NCI-H2227 (cell line): ENCODE data around the gene BBX.
A peak's percentile ranks its signal among the peaks of the same experiment; 100 is the strongest.
"Not testable (repeated sequence)": the region's sequence is repeated elsewhere in the genome, so short reads cannot be mapped to it uniquely, and the experiment has no call there.

ENCODE experiments used
- DNase-seq: peaks from one replicate; lab custom pipeline; 2025; ENCODE audit not compliant: unreplicated experiment; lab: John Stamatoyannopoulos, UW

BBX gene

DNA sequence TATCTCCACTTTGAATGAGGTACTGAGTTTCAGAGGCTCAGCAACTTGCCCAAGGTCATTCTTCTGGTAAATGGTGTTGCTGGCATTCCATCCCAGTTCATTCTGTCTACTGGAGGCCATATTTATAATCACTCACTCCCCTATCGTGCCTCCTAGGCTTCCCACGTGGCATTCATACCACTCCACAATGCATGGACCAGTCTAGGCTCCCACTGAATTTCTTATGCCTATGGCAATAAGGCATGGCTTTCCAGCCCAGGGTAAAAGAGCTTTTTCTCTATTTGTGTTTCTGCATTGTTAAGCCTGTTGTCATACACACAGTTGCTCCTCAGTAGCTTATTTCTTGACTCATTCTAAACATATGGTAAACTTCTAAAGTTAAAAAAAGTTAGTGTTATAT is 19.9 kb downstream of the BBX start:
- no peak for DNase-seq

DNA sequence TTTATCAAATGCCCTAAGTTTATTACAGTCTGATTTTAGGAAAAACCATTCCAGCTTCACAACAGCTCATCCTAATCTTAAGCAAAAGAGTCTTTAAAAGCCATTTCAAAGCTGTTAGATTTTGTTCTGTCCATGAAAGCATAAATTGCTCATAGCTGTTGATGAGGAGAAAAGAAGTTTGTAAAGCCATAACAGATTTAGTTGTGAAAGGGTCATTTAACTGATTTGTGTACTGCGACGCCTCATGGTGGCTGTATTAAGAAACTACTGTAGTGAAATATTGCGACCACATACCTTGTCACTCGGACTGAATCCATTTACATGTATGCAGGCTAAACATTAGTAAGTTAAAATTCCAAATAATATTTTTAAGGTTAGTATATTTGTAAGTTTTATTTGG is 20.9 kb downstream of the BBX start:
- DNase-seq, result peak; percentile 3

- DNase-seq, result no peak
Measured at GRCh38 chr3:107545680-107546120, 22.9 kb downstream of the BBX start.

DNA sequence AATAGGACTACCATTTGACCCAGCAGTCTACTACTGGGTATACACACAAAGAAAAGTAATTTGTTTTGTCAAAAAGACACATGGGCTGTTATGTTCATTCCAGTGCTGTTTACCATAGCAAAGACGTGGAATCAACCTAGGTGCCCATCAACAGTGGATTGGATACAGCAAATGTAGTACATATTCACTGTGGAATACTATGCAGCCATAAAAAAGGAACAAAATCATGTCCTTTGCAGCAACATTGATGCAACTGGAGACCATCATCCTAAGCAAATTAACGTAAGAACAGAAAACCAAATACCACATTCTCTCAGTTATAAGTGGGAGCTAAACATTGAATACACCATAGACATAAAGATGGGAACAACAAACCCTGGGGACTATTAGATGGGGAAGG is 25.8 kb downstream of the BBX start:
- DNase-seq, result no peak

GRCh38 chr3:107555359-107555758 is 32.6 kb downstream of the BBX start:
- no peak for DNase-seq

- DNase-seq, result no peak
Measured at GRCh38 chr3:107557743-107558142, 35.0 kb downstream of the BBX start.

GRCh38 chr3:107560166-107560565 is 37.4 kb downstream of the BBX start:
- DNase-seq, result no peak

GRCh38 chr3:107561980-107562379 is 39.2 kb downstream of the BBX start:
- no peak for DNase-seq

GRCh38 chr3:107562969-107563529 is 40.3 kb downstream of the BBX start:
- no peak for DNase-seq

GRCh38 chr3:107565244-107565643 is 42.5 kb downstream of the BBX start:
- DNase-seq, result not testable (repeated sequence)

- not testable (repeated sequence) for DNase-seq
Measured at GRCh38 chr3:107571089-107571488, 48.3 kb downstream of the BBX start.

DNA sequence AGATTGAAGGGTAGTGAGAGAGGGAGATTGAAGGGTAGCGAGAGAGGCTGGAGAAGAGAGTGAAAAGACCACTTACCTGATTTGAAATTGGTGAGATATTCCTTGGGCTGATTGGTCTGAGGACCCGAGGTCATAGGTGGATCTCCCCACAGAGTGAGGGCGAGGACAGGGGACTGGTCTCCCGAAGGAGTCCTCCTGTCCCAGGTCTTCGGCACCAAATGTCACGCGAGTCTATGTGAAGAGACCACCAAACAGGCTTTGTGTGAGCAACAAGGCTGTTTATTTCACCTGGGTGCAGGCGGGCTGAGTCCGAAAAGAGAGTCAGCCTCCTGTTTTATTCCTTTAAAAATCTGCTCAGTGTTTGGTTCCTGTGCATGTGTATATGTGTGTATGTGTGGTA is 48.7 kb downstream of the BBX start:
- not testable (repeated sequence) for DNase-seq

DNA sequence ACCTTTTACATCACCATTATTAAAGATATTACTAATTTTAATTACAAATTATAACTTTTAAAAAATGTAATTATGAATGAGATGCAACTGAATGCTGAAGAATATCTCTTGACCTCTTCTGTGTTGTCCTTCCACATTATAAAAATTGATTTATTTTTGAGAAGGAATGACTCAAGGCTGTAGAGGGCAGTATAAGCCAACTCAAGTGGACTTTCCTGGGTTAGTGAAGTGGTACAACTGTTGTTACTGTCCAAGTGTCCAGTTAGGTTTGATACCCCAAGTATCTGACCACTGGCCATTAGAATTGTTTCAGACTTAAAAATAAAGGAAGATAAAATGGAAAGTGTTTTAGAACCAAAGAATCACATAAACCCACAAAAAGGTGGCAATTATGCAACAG is 51.9 kb downstream of the BBX start:
- peak; percentile 20 for DNase-seq

DNA sequence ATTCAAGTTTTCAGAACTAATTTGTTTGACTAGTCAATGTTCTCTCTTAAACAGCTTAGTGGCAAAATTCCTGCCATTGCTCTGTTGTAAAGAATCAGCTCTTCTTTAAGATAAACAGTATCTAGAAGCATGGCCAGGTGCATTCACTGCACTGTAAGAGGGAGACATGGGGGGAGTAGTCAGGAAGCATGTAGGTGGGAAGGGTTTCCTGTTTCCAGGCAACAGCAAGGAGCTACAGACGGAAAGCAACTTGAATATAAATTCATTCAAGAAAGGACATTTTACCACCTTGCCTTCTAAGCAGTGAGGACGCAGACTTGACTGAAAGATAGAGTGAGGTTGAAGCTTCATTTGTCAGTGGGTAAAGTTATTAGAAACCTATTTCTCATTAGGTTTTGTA is 55.3 kb downstream of the BBX start:
- DNase-seq, result no peak

- no peak for DNase-seq
Measured at GRCh38 chr3:107578523-107578922, 55.8 kb downstream of the BBX start.

GRCh38 chr3:107579371-107579770 is 56.6 kb downstream of the BBX start:
- DNase-seq, result peak; percentile 18

DNA sequence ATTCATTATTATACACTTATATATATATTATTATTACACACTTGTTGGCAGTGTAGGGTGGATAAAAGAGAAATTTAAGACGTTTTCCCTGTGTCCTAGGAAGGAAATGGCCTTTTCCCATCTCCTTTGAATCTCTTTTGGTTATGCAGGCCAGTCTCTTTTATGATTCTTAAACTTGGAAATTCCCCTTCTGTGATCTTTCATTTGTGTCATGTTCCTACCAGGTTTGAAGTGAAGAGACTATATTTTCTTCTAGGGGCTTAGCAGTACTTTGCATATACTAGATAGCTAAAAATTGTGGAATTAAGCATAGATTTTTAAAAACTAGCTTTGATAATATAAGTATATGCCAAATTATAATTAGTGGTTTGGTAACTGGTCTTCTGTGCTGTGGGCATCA is 58.5 kb downstream of the BBX start:
- DNase-seq, result no peak

- DNase-seq, result no peak
Measured at GRCh38 chr3:107588217-107588616, 65.5 kb downstream of the BBX start.

- DNase-seq, result no peak
Measured at GRCh38 chr3:107589454-107589853, 66.7 kb downstream of the BBX start.

- no peak for DNase-seq
Measured at GRCh38 chr3:107590786-107591185, 68.0 kb downstream of the BBX start.

DNA sequence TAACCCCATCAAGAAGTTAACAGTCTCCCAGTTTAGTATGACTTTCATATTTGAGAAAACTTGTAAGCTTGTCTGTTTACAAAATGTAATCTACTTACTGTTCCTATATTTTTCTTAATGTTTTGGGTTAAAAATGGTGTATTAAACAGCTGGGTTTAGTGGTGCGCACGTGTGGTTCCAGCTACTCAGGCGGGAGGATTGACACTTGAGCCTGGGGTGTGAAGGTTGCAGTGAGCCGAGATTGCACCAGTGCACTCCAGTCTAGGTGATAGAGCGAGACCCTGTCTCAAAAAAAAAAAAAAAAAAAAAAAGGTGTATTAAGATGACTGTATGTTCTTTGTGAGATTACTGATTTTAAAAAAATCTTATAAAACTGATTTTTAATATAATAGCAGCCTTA is 69.3 kb downstream of the BBX start:
- no peak for DNase-seq

GRCh38 chr3:107594870-107595269 is 72.1 kb downstream of the BBX start:
- no peak for DNase-seq

DNA sequence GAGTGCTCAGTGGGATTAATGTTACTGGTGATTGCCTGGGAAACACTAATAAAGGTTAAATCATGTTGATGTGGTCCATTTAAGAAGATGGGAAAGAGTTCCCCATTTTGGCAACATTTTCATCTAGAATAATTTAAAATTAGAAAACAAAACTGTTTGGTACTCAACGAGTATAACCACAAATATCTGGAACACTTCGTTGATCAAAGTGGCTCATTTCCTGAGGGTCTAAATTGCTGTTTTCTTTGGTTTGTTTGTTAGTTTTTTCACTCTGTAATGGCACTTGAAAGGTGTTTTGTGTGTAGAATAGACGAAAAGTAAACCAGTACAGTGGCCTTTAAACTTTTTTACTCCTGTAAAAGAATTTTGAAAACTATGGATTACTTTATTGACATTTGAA is 73.9 kb downstream of the BBX start:
- no peak for DNase-seq
